Measurements from ENCODE around the gene RNF168. TPM values are rescaled to one million over a fixed set of nuclear protein-coding genes. Genes with fewer than 3 reads are reported as not detected.

The RNF168 gene
- total RNA-seq, 1 donor from 2014 or later: 18.8 TPM

Small RNA genes lying within 50 kb of the gene (small RNA-seq; reads per million reads assigned to genes)
- gene AC083822.1 (ENCODE audit: low replicate concordance) (not detected), gene AC117490.1 (ENCODE audit: low replicate concordance) (not detected), gene RPS29P3 (ENCODE audit: low replicate concordance) (not detected)

Other genes starting within 250 kb of the RNF168 start
- 65.0 TPM for gene PCYT1A, start 216.0 kb downstream of the RNF168 start, total RNA-seq
- gene DYNLT2B, start 185.5 kb downstream of the RNF168 start, total RNA-seq: 1.8 TPM
- not detected for gene TM4SF19, start 165.4 kb downstream of the RNF168 start, total RNA-seq
- 26.1 TPM for gene UBXN7, start 71.3 kb downstream of the RNF168 start, total RNA-seq
- 19.6 TPM for gene SMCO1, start 11.6 kb upstream of the RNF168 start, total RNA-seq
- 6.2 TPM for gene WDR53, start 64.8 kb upstream of the RNF168 start, total RNA-seq
- gene FBXO45, start 64.9 kb upstream of the RNF168 start, total RNA-seq: 16.0 TPM
- gene NRROS, start 135.9 kb upstream of the RNF168 start, total RNA-seq: 3.9 TPM
- gene CEP19, start 208.5 kb upstream of the RNF168 start, total RNA-seq: 2.6 TPM
- gene PIGX, start 208.6 kb upstream of the RNF168 start, total RNA-seq: 35.1 TPM
- 50.9 TPM for gene PAK2, start 236.1 kb upstream of the RNF168 start, total RNA-seq